Sigmoid colon (tissue), 7 donors: ENCODE data around the gene SYNJ2. TPM values are rescaled to one million over a fixed set of nuclear protein-coding genes. Genes with fewer than 3 reads are reported as not detected.
"Not testable (repeated sequence)": the region's sequence is repeated elsewhere in the genome, so short reads cannot be mapped to it uniquely, and the experiment has no call there.

Source experiments
- DNase-seq: peaks from one replicate; pipeline ENCODE4 v3.0.0-alpha.2; 2019
- H3K27ac ChIP-seq, 4 donors: fragments of 200-600 bp; sonication (generic); one replicate each; pipeline ENCODE4 v1.5.1; 2016 to 2019; ENCODE audit warnings: mild to moderate bottlenecking in 1 of 4
- H3K27me3 ChIP-seq, 3 donors: fragments of 200-600 bp; sonication (generic); one replicate each; pipeline ENCODE4 v1.5.1; 2019; ENCODE audit warnings: mild to moderate bottlenecking in 1 of 3
- H3K36me3 ChIP-seq, 4 donors: fragments of 200-600 bp; sonication (generic); one replicate each; pipeline ENCODE4 v1.5.1; 2016 to 2019
- H3K4me1 ChIP-seq, 4 donors: fragments of 200-600 bp; sonication (generic); one replicate each; pipeline ENCODE4 v1.5.1; 2017 to 2019
- H3K4me3 ChIP-seq, 4 donors: fragments of 200-600 bp; sonication (generic); one replicate each; pipeline ENCODE4 v1.5.1; 2017 to 2019; ENCODE audit warnings: mild to moderate bottlenecking in 2 of 4, moderate library complexity in 1 of 4
- H3K9me3 ChIP-seq, 4 donors: fragments of 200-600 bp in 3 of 4; sonication (generic) in 3 of 4; one replicate each; pipeline versions ENCODE4 v1.5.1 to v1.6.1; 2013 to 2019
- EP300 ChIP-seq, 4 donors: sonication (generic); formaldehyde crosslinking; IDR thresholded peaks; one replicate each; pipeline ENCODE4 v1.6.1; 2017; ENCODE audit warnings: antibody characterized with exemption in 4 of 4
- POLR2A ChIP-seq, 2 donors: fragments of 450-650 bp; IDR thresholded peaks; one replicate each; pipeline ENCODE4 v1.6.1; 2016; ENCODE audit warnings: antibody characterized with exemption in 2 of 2, mild to moderate bottlenecking in 2 of 2, moderate library complexity in 2 of 2
- POLR2AphosphoS5 ChIP-seq, 4 donors: sonication (generic); formaldehyde crosslinking; IDR thresholded peaks; one replicate each; pipeline ENCODE4 v1.6.1; 2017; ENCODE audit warnings: antibody characterized with exemption in 4 of 4
- WGBS, 2 donors: extraction: QIAGEN DNeasy Blood & Tissue Kit; methylation state at CpG; one replicate each; pipeline ENCODE4 v1.1.7; 2013; 5-methylcytosine and 5-hydroxymethylcytosine counted together
- intact Hi-C: fragments of 100-400 bp; cut with DNase I; formaldehyde crosslinking; loops from one replicate; pipeline ENCODE4 v1.15.1; 2023
- polyA plus RNA-seq, 3 donors: library from polyadenylated mRNA; stranded (reverse); fragments of 200-250 nt; gene quantifications; one replicate each; pipeline ENCODE4 v1.2.3, GENCODE V29; 2013
- total RNA-seq, 4 donors: library from RNA; depleted of rRNA; stranded (reverse); fragments of >200 nt; gene quantifications; one replicate each; pipeline ENCODE4 v1.1.0, GENCODE V29; 2016
- TF ChIP-seq, protein P1 (sequence below), 4 experiments: fragments of 450-650 bp in 3 of 4; fragments of 200-600 bp in 1 of 4; IDR thresholded peaks; one replicate each; pipeline ENCODE4 v1.5.1; 2016 to 2019; ENCODE audit warnings: antibody characterized with exemption in 4 of 4, mild to moderate bottlenecking in 3 of 4, moderate library complexity in 2 of 4
- donor health status: healthy with polysubstance abuse.
- donor health status: Bipolar disorder and iron deficiency.
- donor health status: healthy.

The SYNJ2 gene
- total and polyA plus RNA-seq, 7 donors, result 8.7 to 22.9 (median 12.9) TPM

DNA sequence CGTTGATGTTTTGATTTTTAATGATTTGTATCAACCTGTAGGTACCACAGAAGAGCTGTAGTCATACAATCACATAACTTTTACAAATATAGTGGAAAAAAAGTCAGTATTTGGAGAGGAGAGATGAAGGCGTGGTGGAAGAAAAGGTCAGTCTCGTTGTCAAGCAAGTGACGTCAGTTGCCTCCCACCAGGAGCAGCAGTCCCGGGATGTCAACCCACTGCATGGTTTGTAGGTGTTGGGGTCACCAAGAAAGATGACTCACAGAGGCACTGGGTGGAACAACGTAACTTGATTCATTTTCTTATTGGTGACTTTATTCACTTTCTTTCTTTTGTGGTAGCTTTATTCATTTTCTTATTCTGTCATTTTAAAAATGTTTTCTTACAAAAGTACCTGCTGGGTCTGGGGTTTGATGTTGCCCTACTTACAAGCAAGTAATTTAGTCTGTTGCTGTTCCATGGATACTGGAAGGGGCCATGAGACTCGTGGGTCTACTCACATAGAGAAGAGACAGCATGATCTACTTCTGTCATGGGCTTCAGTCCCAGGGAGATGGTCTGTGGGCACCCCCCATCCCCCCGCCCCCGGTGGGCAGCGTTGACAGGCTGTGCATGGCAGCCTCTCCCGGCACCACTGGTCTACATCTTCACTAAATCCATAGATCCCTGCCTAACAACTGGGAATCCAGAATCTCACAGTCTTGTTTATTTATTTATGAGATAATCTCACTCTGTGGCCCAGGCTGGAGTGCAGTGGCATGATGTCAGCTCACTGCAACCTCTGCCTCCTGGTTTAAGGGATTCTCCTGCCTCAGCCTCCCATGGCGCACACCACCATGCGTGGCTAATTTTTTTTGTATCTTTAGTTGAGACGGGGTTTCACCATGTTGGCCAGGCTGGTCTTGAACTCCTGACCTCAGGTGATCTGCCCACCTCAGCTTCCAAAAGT lies 36.4 kb upstream of the SYNJ2 start:
- no peak for DNase-seq
- no peaks in the 10 kb centered on the region for H3K9me3 ChIP-seq
- H3K4me3 ChIP-seq, result no peak overlapping the region
- intact Hi-C loops, result loop anchor here (10.0 kb wide), 1 partner anchor 630 kb away; no protein-coding TSS in a partner anchor
- H3K27me3 ChIP-seq, result no peaks in the 10 kb centered on the region
- H3K27ac ChIP-seq, result no peak overlapping the region
- 86 to 88% methylated on average over 14 of the region's 14 CpGs for WGBS, 2 donors
- no peak for TF ChIP-seq EP300 (IDR thresholded peaks at IDR 0.05)
- TF ChIP-seq POLR2A (IDR thresholded peaks at IDR 0.05), result no peak
- TF ChIP-seq POLR2AphosphoS5 (IDR thresholded peaks at IDR 0.05), result no peak
- TF ChIP-seq, protein P1, sequence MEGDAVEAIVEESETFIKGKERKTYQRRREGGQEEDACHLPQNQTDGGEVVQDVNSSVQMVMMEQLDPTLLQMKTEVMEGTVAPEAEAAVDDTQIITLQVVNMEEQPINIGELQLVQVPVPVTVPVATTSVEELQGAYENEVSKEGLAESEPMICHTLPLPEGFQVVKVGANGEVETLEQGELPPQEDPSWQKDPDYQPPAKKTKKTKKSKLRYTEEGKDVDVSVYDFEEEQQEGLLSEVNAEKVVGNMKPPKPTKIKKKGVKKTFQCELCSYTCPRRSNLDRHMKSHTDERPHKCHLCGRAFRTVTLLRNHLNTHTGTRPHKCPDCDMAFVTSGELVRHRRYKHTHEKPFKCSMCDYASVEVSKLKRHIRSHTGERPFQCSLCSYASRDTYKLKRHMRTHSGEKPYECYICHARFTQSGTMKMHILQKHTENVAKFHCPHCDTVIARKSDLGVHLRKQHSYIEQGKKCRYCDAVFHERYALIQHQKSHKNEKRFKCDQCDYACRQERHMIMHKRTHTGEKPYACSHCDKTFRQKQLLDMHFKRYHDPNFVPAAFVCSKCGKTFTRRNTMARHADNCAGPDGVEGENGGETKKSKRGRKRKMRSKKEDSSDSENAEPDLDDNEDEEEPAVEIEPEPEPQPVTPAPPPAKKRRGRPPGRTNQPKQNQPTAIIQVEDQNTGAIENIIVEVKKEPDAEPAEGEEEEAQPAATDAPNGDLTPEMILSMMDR (IDR thresholded peaks at IDR 0.05), result no peak
- H3K36me3 ChIP-seq, result peaks cover 12 to 52% (median 41%) of the 10 kb centered on the region in 4 donors
- no peaks in the 10 kb centered on the region for H3K4me1 ChIP-seq

DNA sequence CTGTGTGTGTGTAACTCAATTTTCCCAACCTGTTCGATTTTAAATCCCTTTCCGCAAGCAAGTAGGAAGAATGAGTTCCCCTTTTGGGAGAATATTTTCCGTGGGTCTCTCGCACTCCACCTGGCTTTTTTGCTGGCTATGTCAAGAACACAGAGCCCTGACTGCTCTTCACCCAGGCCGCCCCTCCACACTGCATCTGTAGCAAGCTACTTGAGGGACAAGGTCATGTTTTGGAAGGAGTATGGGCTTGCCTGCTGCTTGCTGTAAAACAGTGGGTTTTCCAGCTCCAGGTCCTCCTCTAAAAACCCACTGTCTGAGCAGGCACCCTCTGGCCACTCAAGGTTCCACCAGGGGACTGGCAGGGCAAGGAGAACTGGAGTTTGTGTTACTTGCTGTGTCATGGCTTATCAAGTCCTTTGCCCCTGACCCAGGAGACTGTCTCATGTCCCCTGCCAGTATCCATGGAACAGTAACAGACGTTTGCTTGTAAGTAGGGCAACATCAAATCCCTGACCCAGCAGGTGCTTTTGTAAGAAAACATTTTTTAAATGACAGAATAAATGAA lies 35.5 kb upstream of the SYNJ2 start:
- H3K9me3 ChIP-seq, result no peaks in the 10 kb centered on the region
- H3K36me3 ChIP-seq, result peaks cover 7 to 43% (median 33%) of the 10 kb centered on the region in 4 donors
- no peaks in the 10 kb centered on the region for H3K27me3 ChIP-seq
- TF ChIP-seq EP300 (IDR thresholded peaks at IDR 0.05), result no peak
- no peak for TF ChIP-seq POLR2A (IDR thresholded peaks at IDR 0.05)
- TF ChIP-seq POLR2AphosphoS5 (IDR thresholded peaks at IDR 0.05), result no peak
- TF ChIP-seq, protein P1 (IDR thresholded peaks at IDR 0.05), result no peak
- no peak overlapping the region for H3K4me3 ChIP-seq
- H3K4me1 ChIP-seq, result no peaks in the 10 kb centered on the region
- no peak for DNase-seq
- intact Hi-C loops, result loop anchor here (10.0 kb wide), 1 partner anchor 631 kb away; no protein-coding TSS in a partner anchor
- H3K27ac ChIP-seq, result no peak overlapping the region
- WGBS, 2 donors, result 92 to 95% methylated on average over 6 of the region's 6 CpGs

DNA sequence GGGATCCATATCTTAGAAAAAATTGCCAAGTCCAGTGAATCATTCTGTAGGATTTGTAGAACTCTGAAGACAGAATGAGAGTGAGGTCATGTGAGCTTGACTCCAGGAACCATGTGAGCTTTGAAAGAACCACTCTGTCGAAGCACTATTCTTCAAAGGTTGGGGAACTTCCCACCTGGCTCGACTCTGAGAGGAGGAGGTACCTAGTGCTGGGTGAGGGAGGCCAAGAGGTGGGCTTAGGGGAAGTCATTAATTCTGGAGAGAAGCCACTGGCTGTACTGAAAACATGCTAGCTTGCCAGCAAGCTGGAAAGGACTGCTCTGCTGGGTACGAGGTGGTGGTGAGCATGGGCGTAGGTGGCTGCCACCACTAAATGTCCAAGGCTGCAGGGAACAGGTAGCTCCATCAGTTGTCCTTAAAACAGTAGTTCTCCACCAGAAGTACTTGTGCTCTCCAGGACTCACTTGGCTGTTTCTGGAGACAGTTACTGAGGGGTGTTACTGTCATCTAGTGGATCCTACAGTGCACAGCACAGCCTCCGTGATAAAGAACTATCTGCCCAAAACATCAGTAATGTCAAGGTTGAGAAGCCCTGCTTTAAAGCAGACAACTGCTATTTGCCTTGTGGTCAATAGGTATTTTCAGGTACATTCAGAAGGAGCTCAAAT lies 34.7 kb upstream of the SYNJ2 start:
- 59 to 65% methylated on average over 5 of the region's 5 CpGs for WGBS, 2 donors
- DNase-seq, result no peak
- TF ChIP-seq, protein P1 (IDR thresholded peaks at IDR 0.05), result peak in 3 of 4 experiments; percentile 18 to 37 (median 24)
- TF ChIP-seq POLR2AphosphoS5 (IDR thresholded peaks at IDR 0.05) (peak in 2 of 4 donors; percentile 6 to 7), POLR2A (IDR thresholded peaks at IDR 0.05) (no peak), EP300 (IDR thresholded peaks at IDR 0.05) (no peak)
- Histone ChIP-seq H3K36me3 (peaks cover 5 to 35% (median 25%) of the 10 kb centered on the region in 4 donors), H3K27me3 (no peaks in the 10 kb centered on the region), H3K9me3 (no peaks in the 10 kb centered on the region), H3K4me3 (no peak overlapping the region), H3K4me1 (no peaks in the 10 kb centered on the region), H3K27ac (no peak overlapping the region)
- intact Hi-C loops, result loop anchor here (10.0 kb wide), 1 partner anchor 632 kb away; no protein-coding TSS in a partner anchor

DNA sequence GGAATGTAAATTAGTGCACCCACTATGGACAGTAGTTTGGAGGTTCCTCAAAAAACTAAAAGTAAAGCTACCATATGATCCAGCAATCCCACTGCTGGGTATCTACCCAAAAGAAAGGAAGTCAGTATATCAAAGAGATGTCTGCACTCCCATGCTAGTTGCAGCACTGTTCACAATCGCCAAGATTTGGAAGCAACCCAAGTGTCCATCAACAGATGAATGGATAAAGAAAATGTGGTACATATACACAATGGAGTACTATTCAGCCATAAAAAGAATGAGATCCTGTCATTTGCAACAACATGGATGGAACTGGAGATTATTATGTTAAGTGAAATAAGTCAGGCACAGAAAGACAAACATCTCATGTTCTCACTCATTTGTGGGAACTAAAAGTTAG lies 30.8 kb upstream of the SYNJ2 start:
- intact Hi-C loops, H3K27me3 ChIP-seq, DNase-seq, H3K9me3 ChIP-seq, H3K36me3 ChIP-seq, H3K27ac ChIP-seq, H3K4me3 ChIP-seq: not testable (repeated sequence)
- peaks cover 0 to 13% (median 6%) of the 10 kb centered on the region in 4 donors for H3K4me1 ChIP-seq
- WGBS, 2 donors, result 92 to 93% methylated on average over 1 of the region's 1 CpG

DNA sequence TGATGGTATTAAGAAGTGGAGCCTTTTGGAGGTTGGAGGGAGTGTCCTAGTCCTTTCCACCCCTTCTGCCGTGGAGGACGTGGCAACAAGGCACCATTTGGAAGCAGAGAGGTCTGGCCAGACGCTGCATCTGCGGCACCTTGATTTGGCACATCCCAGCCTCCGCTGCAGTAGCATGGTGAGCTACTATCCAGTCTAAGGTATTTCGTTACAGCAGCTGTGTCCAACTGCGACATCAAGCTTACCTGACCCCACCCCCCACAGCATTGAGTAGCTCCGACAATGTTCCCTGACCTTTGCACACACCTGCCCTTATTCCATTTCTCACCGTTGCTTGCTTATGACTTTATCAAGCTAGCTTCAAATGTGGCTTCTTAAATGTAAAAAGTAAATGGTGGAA lies 29.8 kb upstream of the SYNJ2 start:
- no peaks in the 10 kb centered on the region for H3K27me3 ChIP-seq
- 23 to 77% methylated on average over 9 of the region's 9 CpGs for WGBS, 2 donors
- TF ChIP-seq EP300 (IDR thresholded peaks at IDR 0.05) (no peak), POLR2AphosphoS5 (IDR thresholded peaks at IDR 0.05) (no peak), POLR2A (IDR thresholded peaks at IDR 0.05) (no peak)
- TF ChIP-seq, protein P1 (IDR thresholded peaks at IDR 0.05), result no peak
- H3K4me3 ChIP-seq, result no peak overlapping the region
- H3K27ac ChIP-seq, result no peak overlapping the region
- no peaks in the 10 kb centered on the region for H3K9me3 ChIP-seq
- H3K36me3 ChIP-seq, result no peaks in the 10 kb centered on the region
- no peak for DNase-seq
- H3K4me1 ChIP-seq, result peaks cover 0 to 13% (median 6%) of the 10 kb centered on the region in 4 donors
- intact Hi-C loops, result no loop called here
